ENCODE data around the gene FOXRED2.

DNA sequence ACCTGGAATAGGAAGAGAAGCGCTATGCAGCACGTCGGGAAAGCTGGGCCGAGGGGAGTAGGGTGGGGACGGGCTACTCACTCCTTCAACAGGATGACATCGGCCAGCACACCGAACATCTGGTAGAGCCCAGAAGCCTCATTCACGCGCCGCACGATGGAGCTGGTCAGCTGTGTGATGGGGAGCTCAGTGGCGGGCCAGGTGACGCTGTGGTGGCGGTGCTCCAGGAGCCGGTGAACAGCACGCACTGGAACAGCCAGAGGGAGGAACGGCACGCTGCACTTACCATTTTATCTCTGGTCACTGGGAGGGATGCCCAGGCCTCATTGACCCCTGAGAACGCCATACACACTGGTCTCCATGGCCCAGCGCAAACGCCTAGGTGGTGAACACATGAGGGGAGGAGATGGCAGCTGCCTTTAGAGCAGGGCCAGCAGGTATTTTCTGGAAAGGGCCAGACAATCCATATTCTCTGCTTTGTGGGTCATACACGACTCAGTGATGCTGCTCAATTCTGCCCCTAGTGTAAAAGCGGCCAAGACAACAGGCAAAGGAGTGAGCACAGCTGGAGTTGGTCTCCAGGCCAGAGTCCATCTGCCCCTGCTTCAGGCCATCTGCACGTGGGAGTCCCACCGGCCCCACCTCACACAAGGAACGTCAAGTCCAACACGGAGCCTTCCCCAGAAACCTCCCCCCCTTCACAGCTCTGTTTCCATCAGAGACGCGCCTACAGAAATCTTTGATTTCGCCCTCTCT, 8.8 kb downstream of the FOXRED2 start:
- no peak for TF ChIP-seq CTCF (IDR thresholded peaks at IDR 0.05)
- no peak for TF ChIP-seq POLR2A (IDR thresholded peaks at IDR 0.05)
